Tibial nerve (tissue), 3 donors: ENCODE measurements around the gene INSYN2A.

Source experiments
- CTCF ChIP-seq, 5 experiments: fragments of 200-600 bp in 3 of 5; fragments of 450-650 bp in 2 of 5; sonication (generic) in 3 of 5; IDR thresholded peaks; one replicate each; pipeline ENCODE4 v1.5.1; 2016 to 2019; ENCODE audit warnings: antibody characterized with exemption in 5 of 5, mild to moderate bottlenecking in 3 of 5, moderate library complexity in 2 of 5
- POLR2A ChIP-seq, 2 donors: fragments of 450-650 bp; IDR thresholded peaks; one replicate each; pipeline ENCODE4 v1.6.1; 2017; ENCODE audit warnings: antibody characterized with exemption in 2 of 2, mild to moderate bottlenecking in 2 of 2, moderate library complexity in 2 of 2

- TF ChIP-seq POLR2A (IDR thresholded peaks at IDR 0.05) (no peak), CTCF (IDR thresholded peaks at IDR 0.05) (no peak)
Measured at GRCh38 chr10:127203067-127203466, 6.7 kb upstream of the INSYN2A start.
